GM23338 (cell line): ENCODE data around the gene MBOAT7. TPM values are rescaled to one million over a fixed set of nuclear protein-coding genes. Genes with fewer than 3 reads are reported as not detected.

ENCODE experiments used
- ATAC-seq: fragments of 200-7000 bp; cut with Tn5 transposase; 3 replicates; pipeline ENCODE4 v1.9.1; 2020
- DNase-seq: peaks from one replicate; pipeline ENCODE4 v3.0.0-alpha.2; 2015; ENCODE audit warnings: low spot score
- H2AFZ ChIP-seq: fragments of 200-600 bp; sonication (generic); 2 replicates; pipeline ENCODE4 v1.8.0; 2016; ENCODE audit warnings: antibody characterized with exemption, mild to moderate bottlenecking, moderate library complexity
- H3F3A ChIP-seq: fragments of 200-600 bp; sonication (generic); replicated peaks from 2 replicates; pipeline ENCODE4 v1.8.0; 2017; ENCODE audit warnings: antibody characterized with exemption, mixed run types, low read depth
- H3K27ac ChIP-seq: fragments of 200-600 bp; sonication (generic); 2 replicates; pipeline ENCODE4 v1.6.1; 2016; ENCODE audit warnings: low read depth
- H3K27me3 ChIP-seq: fragments of 200-600 bp; sonication (generic); 2 replicates; pipeline ENCODE4 v1.8.0; 2016; ENCODE audit warnings: mild to moderate bottlenecking, mixed run types, moderate library complexity; ENCODE audit not compliant: insufficient read depth
- H3K36me3 ChIP-seq: fragments of 200-600 bp; sonication (generic); 2 replicates; pipeline ENCODE4 v1.8.0; 2016; ENCODE audit warnings: mild to moderate bottlenecking; ENCODE audit not compliant: insufficient read depth
- H3K4me1 ChIP-seq: fragments of 200-600 bp; sonication (generic); 2 replicates; pipeline ENCODE4 v1.8.0; 2016; ENCODE audit warnings: mild to moderate bottlenecking, moderate library complexity; ENCODE audit not compliant: insufficient read depth
- H3K4me2 ChIP-seq: fragments of 200-600 bp; sonication (generic); 2 replicates; pipeline ENCODE4 v1.7.1; 2017; ENCODE audit warnings: mixed run types
- H3K4me3 ChIP-seq: fragments of 200-600 bp; sonication (generic); 2 replicates; pipeline ENCODE4 v1.6.1; 2016; ENCODE audit warnings: mixed run types
- H3K79me2 ChIP-seq: fragments of 200-600 bp; sonication (generic); replicated peaks from 2 replicates; pipeline ENCODE4 v1.8.0; 2017; ENCODE audit warnings: mild to moderate bottlenecking; ENCODE audit not compliant: insufficient read depth
- H3K9me2 ChIP-seq: fragments of 200-600 bp; sonication (generic); 2 replicates; pipeline ENCODE4 v1.8.0; 2017; ENCODE audit not compliant: insufficient read depth
- H4K20me1 ChIP-seq: fragments of 200-600 bp; sonication (generic); replicated peaks from 2 replicates; pipeline ENCODE4 v1.8.0; 2017; ENCODE audit warnings: mild to moderate bottlenecking; ENCODE audit not compliant: insufficient read depth
- H3K27ac Mint-ChIP-seq: 2 replicates; pipeline ENCODE4 v1.8.0; 2020; ENCODE audit warnings: inconsistent platforms, mild to moderate bottlenecking, moderate library complexity, mixed read lengths
- H3K27me3 Mint-ChIP-seq: 3 replicates; pipeline ENCODE4 v1.8.0; 2022; ENCODE audit warnings: low read depth, mild to moderate bottlenecking, moderate library complexity, mixed read lengths, inconsistent platforms; ENCODE audit not compliant: insufficient read depth, poor library complexity
- H3K36me3 Mint-ChIP-seq: 3 replicates; pipeline ENCODE4 v1.8.0; 2021; ENCODE audit warnings: low read depth, mild to moderate bottlenecking, inconsistent platforms, moderate library complexity, mixed read lengths
- H3K4me1 Mint-ChIP-seq: 3 replicates; pipeline ENCODE4 v1.8.0; 2020; ENCODE audit warnings: mild to moderate bottlenecking, inconsistent platforms, mixed read lengths
- H3K4me3 Mint-ChIP-seq: 3 replicates; pipeline ENCODE4 v1.8.0; 2021; ENCODE audit warnings: moderate library complexity, mild to moderate bottlenecking, inconsistent platforms, mixed read lengths
- H3K9me3 Mint-ChIP-seq: 3 replicates; pipeline ENCODE4 v1.8.0; 2020; ENCODE audit warnings: moderate library complexity, mild to moderate bottlenecking, inconsistent platforms, mixed read lengths
- CREB1 ChIP-seq: fragments of 250-450 bp; sonication (Bioruptor Pico); IDR thresholded peaks from 2 replicates; pipeline ENCODE4 v1.5.0; 2020; ENCODE audit warnings: low read depth, mild to moderate bottlenecking, moderate library complexity
- CTCF ChIP-seq, 2 experiments: fragments of 200-600 bp in 1 of 2; sonication (generic) in 1 of 2; conservative IDR thresholded peaks; 2 replicates each; pipeline versions ENCODE4 v1.5.1 to v1.6.1; 2016 to 2017; ENCODE audit warnings: antibody characterized with exemption in 2 of 2, low read depth in 2 of 2, mild to moderate bottlenecking in 2 of 2, moderate library complexity in 1 of 2
- EZH2 ChIP-seq: fragments of 200-600 bp; sonication (generic); IDR thresholded peaks from one replicate; pipeline ENCODE4 v1.8.0; 2017; ENCODE audit warnings: antibody characterized with exemption, mild to moderate bottlenecking, low read depth; ENCODE audit not compliant: unreplicated experiment
- JUNB ChIP-seq: IDR thresholded peaks from one replicate; pipeline ENCODE4 v1.6.1; 2016; ENCODE audit warnings: antibody characterized with exemption; ENCODE audit not compliant: unreplicated experiment
- NANOG ChIP-seq: IDR thresholded peaks from 2 replicates; pipeline ENCODE4 v1.6.1; 2016; ENCODE audit warnings: antibody characterized with exemption, borderline replicate concordance
- STAT1 ChIP-seq: IDR thresholded peaks from one replicate; pipeline ENCODE4 v1.6.1; 2016; ENCODE audit warnings: antibody characterized with exemption; ENCODE audit not compliant: unreplicated experiment
- ZNF114 ChIP-seq: fragments of 250-450 bp; sonication (Bioruptor Pico); IDR thresholded peaks from 2 replicates; pipeline ENCODE4 v1.5.0; 2020; ENCODE audit warnings: mild to moderate bottlenecking, moderate library complexity
- ZNF331 ChIP-seq: fragments of 250-450 bp; sonication (Bioruptor Pico); IDR thresholded peaks from 2 replicates; pipeline ENCODE4 v1.5.0; 2020; ENCODE audit warnings: low read depth, mild to moderate bottlenecking, moderate library complexity
- polyA plus RNA-seq: library from polyadenylated mRNA; unstranded; fragments of >200 nt; fragmentation: Nextera tagmentation; extraction: Ambion mirVana; gene quantifications from 2 replicates; pipeline ENCODE4 v1.2.1, GENCODE V29; 2016
- total RNA-seq: library from RNA; depleted of rRNA; stranded (reverse); fragments of >200 nt; shearing (Covaris generic); gene quantifications from 2 replicates; pipeline ENCODE4 v1.2.3, GENCODE V29; 2014
- TF ChIP-seq, protein P1 (sequence below): fragments of 250-450 bp; sonication (Bioruptor Pico); IDR thresholded peaks from 2 replicates; pipeline ENCODE4 v1.5.0; 2020; ENCODE audit warnings: mild to moderate bottlenecking, moderate library complexity
- TF ChIP-seq, protein P2 (sequence below): IDR thresholded peaks from one replicate; pipeline ENCODE4 v1.6.1; 2018; ENCODE audit warnings: antibody characterized with exemption; ENCODE audit not compliant: unreplicated experiment

MBOAT7 gene
- total and polyA plus RNA-seq, 2 experiments from 2014 or later = 77.8 to 184 TPM

DNA sequence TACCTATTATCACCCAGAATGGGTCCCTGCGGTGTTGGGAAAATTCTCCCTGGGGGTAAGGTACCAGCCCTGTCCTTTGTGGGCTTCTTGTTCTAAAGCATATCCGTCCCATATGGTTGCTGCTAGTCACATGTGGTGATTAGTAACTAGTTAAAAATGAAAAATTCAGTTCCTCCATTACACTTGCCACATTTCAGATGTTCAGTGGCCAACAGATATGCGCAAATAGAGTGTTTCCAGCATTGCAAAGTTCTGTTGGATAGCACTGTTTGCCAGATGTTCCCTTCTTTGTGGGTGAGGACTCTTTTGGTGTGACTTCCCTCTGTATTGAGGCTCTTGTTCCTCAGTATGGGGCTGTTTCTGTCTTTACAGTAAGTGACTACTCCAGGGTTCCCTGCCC, 48.0 kb downstream of the MBOAT7 start (continued):
- TF ChIP-seq, protein P1, sequence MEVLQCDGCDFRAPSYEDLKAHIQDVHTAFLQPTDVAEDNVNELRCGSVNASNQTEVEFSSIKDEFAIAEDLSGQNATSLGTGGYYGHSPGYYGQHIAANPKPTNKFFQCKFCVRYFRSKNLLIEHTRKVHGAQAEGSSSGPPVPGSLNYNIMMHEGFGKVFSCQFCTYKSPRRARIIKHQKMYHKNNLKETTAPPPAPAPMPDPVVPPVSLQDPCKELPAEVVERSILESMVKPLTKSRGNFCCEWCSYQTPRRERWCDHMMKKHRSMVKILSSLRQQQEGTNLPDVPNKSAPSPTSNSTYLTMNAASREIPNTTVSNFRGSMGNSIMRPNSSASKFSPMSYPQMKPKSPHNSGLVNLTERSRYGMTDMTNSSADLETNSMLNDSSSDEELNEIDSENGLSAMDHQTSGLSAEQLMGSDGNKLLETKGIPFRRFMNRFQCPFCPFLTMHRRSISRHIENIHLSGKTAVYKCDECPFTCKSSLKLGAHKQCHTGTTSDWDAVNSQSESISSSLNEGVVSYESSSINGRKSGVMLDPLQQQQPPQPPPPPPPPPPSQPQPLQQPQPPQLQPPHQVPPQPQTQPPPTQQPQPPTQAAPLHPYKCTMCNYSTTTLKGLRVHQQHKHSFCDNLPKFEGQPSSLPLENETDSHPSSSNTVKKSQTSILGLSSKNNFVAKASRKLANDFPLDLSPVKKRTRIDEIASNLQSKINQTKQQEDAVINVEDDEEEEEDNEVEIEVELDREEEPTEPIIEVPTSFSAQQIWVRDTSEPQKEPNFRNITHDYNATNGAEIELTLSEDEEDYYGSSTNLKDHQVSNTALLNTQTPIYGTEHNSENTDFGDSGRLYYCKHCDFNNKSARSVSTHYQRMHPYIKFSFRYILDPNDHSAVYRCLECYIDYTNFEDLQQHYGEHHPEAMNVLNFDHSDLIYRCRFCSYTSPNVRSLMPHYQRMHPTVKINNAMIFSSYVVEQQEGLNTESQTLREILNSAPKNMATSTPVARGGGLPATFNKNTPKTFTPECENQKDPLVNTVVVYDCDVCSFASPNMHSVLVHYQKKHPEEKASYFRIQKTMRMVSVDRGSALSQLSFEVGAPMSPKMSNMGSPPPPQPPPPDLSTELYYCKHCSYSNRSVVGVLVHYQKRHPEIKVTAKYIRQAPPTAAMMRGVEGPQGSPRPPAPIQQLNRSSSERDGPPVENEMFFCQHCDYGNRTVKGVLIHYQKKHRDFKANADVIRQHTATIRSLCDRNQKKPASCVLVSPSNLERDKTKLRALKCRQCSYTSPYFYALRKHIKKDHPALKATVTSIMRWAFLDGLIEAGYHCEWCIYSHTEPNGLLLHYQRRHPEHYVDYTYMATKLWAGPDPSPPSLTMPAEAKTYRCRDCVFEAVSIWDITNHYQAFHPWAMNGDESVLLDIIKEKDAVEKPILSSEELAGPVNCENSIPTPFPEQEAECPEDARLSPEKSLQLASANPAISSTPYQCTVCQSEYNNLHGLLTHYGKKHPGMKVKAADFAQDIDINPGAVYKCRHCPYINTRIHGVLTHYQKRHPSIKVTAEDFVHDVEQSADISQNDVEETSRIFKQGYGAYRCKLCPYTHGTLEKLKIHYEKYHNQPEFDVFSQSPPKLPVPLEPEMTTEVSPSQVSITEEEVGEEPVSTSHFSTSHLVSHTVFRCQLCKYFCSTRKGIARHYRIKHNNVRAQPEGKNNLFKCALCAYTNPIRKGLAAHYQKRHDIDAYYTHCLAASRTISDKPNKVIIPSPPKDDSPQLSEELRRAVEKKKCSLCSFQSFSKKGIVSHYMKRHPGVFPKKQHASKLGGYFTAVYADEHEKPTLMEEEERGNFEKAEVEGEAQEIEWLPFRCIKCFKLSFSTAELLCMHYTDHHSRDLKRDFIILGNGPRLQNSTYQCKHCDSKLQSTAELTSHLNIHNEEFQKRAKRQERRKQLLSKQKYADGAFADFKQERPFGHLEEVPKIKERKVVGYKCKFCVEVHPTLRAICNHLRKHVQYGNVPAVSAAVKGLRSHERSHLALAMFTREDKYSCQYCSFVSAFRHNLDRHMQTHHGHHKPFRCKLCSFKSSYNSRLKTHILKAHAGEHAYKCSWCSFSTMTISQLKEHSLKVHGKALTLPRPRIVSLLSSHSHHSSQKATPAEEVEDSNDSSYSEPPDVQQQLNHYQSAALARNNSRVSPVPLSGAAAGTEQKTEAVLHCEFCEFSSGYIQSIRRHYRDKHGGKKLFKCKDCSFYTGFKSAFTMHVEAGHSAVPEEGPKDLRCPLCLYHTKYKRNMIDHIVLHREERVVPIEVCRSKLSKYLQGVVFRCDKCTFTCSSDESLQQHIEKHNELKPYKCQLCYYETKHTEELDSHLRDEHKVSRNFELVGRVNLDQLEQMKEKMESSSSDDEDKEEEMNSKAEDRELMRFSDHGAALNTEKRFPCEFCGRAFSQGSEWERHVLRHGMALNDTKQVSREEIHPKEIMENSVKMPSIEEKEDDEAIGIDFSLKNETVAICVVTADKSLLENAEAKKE = no peak
- TF ChIP-seq STAT1 (no peak), CTCF (conservative IDR thresholded peaks at IDR 0.05; ENCODE audit: low read depth in 2 of 2) (no peak), ZNF331 (CRISPR knock-in tag) (no peak), CREB1 (CRISPR knock-in tag) (no peak), ZNF114 (CRISPR knock-in tag) (no peak), NANOG (no peak)

DNA sequence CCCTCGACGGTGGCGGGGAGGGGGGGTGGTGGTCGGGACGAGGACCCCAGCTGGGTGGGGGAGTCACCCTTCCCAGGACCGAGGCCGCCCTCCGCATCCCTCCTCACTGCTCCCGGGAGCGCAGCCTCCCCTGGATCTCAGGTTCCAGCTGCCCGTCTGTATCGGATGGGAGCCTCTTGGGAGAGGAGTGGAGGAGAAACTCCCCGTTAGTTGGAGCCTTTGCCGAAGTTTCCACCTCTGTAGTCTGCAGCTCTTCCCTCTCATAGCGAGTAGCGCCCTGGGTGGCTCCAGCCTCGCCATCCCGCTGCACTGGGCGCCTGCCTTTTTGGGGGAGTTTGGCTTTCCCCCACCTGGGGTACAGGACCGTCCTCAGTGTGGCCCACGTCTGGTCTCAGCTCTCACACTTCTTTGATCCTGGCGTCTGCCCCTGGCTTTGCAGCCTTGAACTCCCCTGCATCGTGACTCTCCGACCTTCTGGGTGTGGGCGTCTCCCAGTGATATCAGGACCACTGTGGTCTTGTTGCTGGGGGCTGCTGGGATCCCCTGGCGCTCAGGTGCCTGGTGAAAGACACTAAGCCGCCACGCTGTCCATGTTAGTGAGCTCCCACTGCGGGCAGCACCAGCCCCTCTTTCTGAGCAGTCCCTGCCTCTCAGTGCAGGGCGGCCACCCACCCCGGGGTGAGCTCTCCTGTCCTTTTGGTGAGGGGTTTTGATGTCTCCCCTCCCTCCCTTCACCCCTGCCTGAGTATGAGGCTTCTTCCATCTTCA, 50.7 kb downstream of the MBOAT7 start:
- Histone ChIP-seq H3K4me1 (peaks cover 7% of the 10 kb centered on the region), H3K27me3 (no peaks in the 10 kb centered on the region), H3K4me3 (peak overlapping the region; percentile 87), H3K9me2 (no peaks in the 10 kb centered on the region), H3F3A (peaks cover 13% of the 10 kb centered on the region), H2AFZ (no peak overlapping the region), H3K4me2 (peak overlapping the region; percentile 84), H4K20me1 (peaks cover 49% of the 10 kb centered on the region), H3K79me2 (peaks cover 51% of the 10 kb centered on the region), H3K27ac (no peak overlapping the region), H3K36me3 (peaks cover 11% of the 10 kb centered on the region)
- Mint-ChIP-seq H3K4me1 (peaks cover 33% of the 10 kb centered on the region), H3K4me3 (peak overlapping the region; percentile 86), H3K36me3 (peaks cover 43% of the 10 kb centered on the region), H3K27me3 (peaks cover 21% of the 10 kb centered on the region), H3K9me3 (peaks cover 7% of the 10 kb centered on the region), H3K27ac (peak overlapping the region; percentile 30)
- ATAC-seq (no peak), DNase-seq (peak; percentile 28)
- TF ChIP-seq EZH2 (no peak), STAT1 (no peak), ZNF114 (CRISPR knock-in tag) (no peak), CTCF (conservative IDR thresholded peaks at IDR 0.05; ENCODE audit: low read depth in 2 of 2) (no peak), JUNB (no peak), ZNF331 (CRISPR knock-in tag) (no peak)
- TF ChIP-seq, protein P2, sequence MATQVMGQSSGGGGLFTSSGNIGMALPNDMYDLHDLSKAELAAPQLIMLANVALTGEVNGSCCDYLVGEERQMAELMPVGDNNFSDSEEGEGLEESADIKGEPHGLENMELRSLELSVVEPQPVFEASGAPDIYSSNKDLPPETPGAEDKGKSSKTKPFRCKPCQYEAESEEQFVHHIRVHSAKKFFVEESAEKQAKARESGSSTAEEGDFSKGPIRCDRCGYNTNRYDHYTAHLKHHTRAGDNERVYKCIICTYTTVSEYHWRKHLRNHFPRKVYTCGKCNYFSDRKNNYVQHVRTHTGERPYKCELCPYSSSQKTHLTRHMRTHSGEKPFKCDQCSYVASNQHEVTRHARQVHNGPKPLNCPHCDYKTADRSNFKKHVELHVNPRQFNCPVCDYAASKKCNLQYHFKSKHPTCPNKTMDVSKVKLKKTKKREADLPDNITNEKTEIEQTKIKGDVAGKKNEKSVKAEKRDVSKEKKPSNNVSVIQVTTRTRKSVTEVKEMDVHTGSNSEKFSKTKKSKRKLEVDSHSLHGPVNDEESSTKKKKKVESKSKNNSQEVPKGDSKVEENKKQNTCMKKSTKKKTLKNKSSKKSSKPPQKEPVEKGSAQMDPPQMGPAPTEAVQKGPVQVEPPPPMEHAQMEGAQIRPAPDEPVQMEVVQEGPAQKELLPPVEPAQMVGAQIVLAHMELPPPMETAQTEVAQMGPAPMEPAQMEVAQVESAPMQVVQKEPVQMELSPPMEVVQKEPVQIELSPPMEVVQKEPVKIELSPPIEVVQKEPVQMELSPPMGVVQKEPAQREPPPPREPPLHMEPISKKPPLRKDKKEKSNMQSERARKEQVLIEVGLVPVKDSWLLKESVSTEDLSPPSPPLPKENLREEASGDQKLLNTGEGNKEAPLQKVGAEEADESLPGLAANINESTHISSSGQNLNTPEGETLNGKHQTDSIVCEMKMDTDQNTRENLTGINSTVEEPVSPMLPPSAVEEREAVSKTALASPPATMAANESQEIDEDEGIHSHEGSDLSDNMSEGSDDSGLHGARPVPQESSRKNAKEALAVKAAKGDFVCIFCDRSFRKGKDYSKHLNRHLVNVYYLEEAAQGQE = no peak
